GM04504 (cell line): Measurements from ENCODE around the gene ERH.

Experiments used
- DNase-seq: peaks from one replicate; pipeline ENCODE4 v3.0.0-alpha.2; 2012; ENCODE audit warnings: low read depth

Gene ERH

GRCh38 chr14:69355607-69356281 lies 42.4 kb downstream of the ERH start:
- peak; percentile 66 for DNase-seq

GRCh38 chr14:69355154-69355597 lies 42.9 kb downstream of the ERH start:
- DNase-seq = no peak

- DNase-seq = no peak
Measured at GRCh38 chr14:69354383-69355153, 43.5 kb downstream of the ERH start.

GRCh38 chr14:69353168-69353567 lies 44.9 kb downstream of the ERH start:
- no peak for DNase-seq

- no peak for DNase-seq
Measured at GRCh38 chr14:69351911-69352310, 46.2 kb downstream of the ERH start.

- no peak for DNase-seq
Measured at GRCh38 chr14:69351385-69351784, 46.7 kb downstream of the ERH start.

GRCh38 chr14:69350892-69351291 lies 47.2 kb downstream of the ERH start:
- no peak for DNase-seq

GRCh38 chr14:69349091-69349777 lies 48.9 kb downstream of the ERH start:
- no peak for DNase-seq

- DNase-seq = no peak
Measured at GRCh38 chr14:69346710-69347109, 51.4 kb downstream of the ERH start.

- no peak for DNase-seq
Measured at GRCh38 chr14:69345402-69345801, 52.7 kb downstream of the ERH start.

GRCh38 chr14:69344171-69344570 lies 53.9 kb downstream of the ERH start:
- DNase-seq = no peak

GRCh38 chr14:69342928-69343525 lies 55.1 kb downstream of the ERH start:
- no peak for DNase-seq

GRCh38 chr14:69339426-69339825 lies 58.7 kb downstream of the ERH start:
- DNase-seq = no peak

- DNase-seq = no peak
Measured at GRCh38 chr14:69337984-69338383, 60.1 kb downstream of the ERH start.

GRCh38 chr14:69335371-69335771 lies 62.7 kb downstream of the ERH start:
- DNase-seq = no peak

GRCh38 chr14:69334576-69334975 lies 63.5 kb downstream of the ERH start:
- no peak for DNase-seq

- DNase-seq = no peak
Measured at GRCh38 chr14:69333791-69334337, 64.2 kb downstream of the ERH start.

GRCh38 chr14:69332782-69333395 lies 65.2 kb downstream of the ERH start:
- no peak for DNase-seq

GRCh38 chr14:69331206-69331605 lies 66.9 kb downstream of the ERH start:
- DNase-seq = no peak
